C4-2B (cell line): Measurements from ENCODE around the gene HOXA1.

Experiments
- H3K27ac ChIP-seq: fragments of 450-650 bp; 2 replicates; pipeline ENCODE4 v1.5.1; 2017
- ZFX ChIP-seq: fragments of 450-650 bp; IDR thresholded peaks from 2 replicates; pipeline ENCODE4 v1.6.1; 2017
- TF ChIP-seq, protein P1 (sequence below): fragments of 450-650 bp; conservative IDR thresholded peaks from 2 replicates; pipeline ENCODE4 v1.5.1; 2017; ENCODE audit warnings: mild to moderate bottlenecking

Gene HOXA1

DNA sequence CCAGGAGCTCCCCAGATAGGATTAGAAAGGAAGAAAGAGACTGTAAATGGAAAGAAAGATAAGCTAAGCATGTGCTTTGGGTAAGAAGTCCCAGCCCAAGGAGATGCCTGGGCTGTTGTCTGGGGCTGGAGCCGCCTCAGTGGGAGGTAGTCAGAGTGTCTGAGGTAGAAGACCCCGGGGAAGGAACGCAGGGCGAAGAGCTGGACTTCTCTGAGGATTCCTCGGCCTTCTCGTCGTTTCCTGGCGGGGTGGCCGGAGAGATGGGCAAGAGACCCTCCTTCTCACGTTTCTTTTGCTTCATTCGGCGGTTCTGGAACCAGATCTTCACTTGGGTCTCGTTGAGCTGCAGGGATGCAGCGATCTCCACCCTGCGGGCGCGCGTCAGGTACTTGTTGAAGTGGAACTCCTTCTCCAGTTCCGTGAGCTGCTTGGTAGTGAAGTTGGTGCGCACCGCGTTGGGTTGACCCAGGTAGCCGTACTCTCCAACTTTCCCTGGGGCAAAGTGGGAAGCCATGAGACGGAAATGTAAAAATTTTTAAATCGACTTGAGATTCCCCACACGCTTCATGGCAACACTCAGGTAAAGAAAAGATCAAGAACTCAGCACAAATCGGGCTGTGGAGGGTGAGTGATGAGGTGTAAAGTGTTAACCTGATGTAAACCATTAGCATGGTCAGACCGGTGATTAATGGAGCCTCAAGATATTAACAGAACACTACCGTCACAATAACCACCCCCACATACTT is 1.3 kb downstream of the HOXA1 start:
- H3K27ac ChIP-seq, result no peak overlapping the region
- TF ChIP-seq ZFX, result no peak
- TF ChIP-seq, protein P1, sequence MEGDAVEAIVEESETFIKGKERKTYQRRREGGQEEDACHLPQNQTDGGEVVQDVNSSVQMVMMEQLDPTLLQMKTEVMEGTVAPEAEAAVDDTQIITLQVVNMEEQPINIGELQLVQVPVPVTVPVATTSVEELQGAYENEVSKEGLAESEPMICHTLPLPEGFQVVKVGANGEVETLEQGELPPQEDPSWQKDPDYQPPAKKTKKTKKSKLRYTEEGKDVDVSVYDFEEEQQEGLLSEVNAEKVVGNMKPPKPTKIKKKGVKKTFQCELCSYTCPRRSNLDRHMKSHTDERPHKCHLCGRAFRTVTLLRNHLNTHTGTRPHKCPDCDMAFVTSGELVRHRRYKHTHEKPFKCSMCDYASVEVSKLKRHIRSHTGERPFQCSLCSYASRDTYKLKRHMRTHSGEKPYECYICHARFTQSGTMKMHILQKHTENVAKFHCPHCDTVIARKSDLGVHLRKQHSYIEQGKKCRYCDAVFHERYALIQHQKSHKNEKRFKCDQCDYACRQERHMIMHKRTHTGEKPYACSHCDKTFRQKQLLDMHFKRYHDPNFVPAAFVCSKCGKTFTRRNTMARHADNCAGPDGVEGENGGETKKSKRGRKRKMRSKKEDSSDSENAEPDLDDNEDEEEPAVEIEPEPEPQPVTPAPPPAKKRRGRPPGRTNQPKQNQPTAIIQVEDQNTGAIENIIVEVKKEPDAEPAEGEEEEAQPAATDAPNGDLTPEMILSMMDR, result no peak

DNA sequence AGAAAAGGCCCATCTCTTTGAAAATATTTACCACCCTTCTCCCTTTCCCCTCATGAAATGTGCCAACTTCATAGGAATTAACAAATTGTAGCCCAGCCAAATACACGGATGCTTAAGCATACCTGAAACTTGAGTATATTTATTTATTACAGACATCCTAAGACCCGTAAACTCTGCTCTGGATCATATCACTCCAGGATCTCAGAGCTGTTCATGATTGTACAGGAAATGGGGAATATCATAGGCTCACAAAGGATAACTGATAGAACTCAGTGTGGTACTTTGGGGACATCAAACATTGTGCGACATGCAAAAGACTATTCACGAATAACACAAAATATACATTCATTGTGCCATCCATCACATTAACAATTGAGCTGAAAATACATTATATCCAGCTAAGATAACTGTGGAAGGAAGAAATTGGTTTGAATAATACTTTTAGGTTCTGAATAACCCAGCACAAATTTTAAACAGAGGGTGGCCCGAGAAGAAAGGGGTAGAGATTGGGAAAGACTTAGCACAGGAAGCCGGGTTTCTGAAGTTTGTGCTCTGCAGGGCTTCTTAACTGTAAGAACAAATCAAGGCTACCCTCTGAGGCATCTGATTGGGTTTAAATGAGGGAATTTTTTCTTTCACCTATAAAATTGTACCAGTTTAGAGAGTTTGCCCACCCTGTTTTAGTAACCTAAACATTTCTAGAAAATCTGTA is 2.5 kb downstream of the HOXA1 start:
- no peak overlapping the region for H3K27ac ChIP-seq
- TF ChIP-seq ZFX, result no peak
- TF ChIP-seq, protein P1, result no peak

DNA sequence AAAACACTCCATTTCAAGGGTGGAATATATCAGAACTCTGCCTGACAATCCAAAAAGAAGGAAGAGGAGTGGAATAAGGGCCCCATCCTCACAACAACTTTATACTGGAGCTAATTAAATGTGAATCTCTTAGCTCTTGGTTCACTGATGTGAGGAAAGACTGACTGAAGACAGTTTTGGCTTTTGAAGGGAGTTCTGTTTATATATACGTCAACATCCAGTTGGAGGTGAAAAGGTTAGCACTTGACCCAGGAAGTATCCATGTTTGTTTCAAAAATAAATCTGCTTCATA is 3.0 kb downstream of the HOXA1 start:
- no peak overlapping the region for H3K27ac ChIP-seq
- TF ChIP-seq, protein P1, result no peak
- TF ChIP-seq ZFX, result no peak

DNA sequence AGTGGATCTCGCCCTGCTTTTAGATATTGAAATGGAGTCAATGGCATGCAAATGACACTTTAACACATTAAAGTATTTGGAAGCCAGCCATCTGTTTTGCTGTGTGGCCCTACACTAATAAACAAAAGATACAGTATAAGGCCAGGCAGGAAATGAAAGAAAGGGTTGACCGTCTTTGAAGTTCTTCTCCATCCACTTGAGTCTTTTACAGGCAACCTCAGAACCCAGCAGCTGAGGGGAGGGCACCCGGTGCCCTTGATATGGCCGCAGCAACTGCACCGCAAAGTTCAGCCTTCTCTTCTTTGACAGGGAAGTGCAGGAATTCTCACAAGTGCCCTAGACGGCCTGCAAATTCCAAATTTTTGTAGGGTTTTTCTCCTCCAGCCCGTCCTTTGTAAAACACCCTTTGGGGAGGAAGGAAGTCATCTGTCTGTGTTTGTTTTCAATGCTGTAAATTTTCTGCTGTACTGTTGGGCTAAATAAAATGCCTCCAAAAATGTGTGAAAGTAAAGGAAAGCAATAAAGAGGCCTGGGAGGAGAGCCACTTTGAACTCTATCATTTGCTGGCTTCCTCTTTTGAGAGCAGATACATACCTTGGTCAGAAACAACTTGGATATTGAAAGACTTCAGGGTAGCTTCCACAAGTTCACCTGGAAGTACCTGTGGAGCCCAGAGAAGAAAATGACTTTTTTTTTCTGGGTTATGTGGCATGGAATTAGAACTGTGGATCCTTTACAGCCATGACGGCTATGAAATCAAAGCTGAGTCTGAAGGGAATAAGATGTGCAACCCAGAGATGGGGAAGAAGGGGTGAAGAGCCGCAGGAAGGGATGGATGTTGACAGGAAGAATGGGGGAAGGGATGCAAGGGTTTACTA is 3.6 kb downstream of the HOXA1 start:
- no peak overlapping the region for H3K27ac ChIP-seq
- TF ChIP-seq, protein P1, result no peak
- TF ChIP-seq ZFX, result no peak

DNA sequence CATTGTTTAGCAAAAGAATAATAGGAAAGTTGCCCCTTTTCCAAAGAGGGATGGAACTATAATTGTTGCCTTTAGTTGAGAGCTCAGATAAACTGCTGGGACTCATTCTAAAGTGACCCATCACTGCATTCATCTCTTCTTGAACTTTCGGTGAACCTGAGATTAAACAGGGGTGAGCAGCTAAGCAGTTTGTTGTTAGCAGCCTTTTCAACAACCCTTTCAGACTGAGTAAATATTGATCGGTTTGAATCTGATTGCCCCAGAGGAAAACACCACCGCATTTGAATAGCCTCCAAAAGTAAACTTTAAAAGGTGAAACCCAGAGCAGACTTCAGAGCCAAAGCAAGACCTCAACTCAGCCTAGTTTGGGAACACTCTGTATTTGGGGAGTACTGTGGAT is 4.7 kb downstream of the HOXA1 start:
- H3K27ac ChIP-seq, result no peak overlapping the region
- TF ChIP-seq ZFX, result no peak
- TF ChIP-seq, protein P1, result no peak

DNA sequence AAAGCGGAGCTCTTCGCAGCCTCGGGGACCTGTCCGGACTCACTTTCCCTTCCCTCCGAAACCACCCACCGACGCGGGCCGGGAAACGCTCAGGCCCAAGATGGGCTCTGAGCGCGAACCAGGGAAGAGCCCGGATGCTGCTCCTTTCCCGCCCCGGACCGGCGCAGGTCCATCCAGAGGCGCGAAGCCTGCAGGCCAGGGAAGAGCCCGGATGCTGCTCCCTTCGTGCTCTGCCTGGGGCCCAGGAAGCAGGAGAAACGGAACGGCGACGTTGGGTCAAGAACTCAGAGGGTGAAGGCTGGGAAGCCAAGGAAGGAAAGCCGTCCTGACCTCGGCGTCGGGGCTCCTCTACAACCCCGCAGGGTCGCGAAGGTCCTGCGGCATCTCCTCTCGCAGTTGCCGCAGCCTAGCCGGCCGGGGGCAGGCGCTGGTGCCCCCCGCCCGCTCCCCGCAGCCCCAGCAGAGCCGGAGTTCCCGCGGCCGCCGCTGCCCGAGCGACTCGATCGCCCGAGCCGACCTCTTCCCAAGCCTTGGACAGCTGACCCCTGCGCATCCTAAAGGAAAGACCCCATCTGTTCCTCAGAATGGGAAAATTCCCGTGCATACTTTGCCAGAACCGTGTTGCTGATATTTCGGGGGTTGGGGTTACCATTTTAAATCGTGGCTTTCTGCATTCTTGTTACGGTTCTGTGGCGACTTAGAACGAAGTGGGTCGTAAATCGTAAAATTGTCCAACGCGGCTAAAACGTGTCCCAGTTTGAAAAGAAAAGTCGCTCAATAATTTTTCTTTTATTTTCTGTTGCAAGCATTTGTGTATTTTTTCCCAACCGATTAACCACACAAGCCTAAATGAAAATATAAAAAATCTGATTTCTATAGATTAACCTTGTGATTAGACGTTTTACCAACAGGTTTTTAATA is 7.5 kb downstream of the HOXA1 start:
- TF ChIP-seq, protein P1, result no peak
- TF ChIP-seq ZFX, result no peak
- H3K27ac ChIP-seq, result no peak overlapping the region
